Astrocyte (in vitro differentiated cells and primary cell): Measurements from ENCODE around the gene VDR. TPM values are rescaled to one million over a fixed set of nuclear protein-coding genes. Genes with fewer than 3 reads are reported as not detected.
A peak's percentile ranks its signal among the peaks of the same experiment; 100 is the strongest.

Experiments used
- DNase-seq: peaks from one replicate; pipeline ENCODE4 v3.0.0-alpha.2; 2010; ENCODE audit warnings: low read depth
- FAIRE-seq: peaks from 2 replicates; lab custom pipeline; 2011; peaks lifted over from hg19 to GRCh38; lab: Jason Lieb, UNC
- H2AFZ ChIP-seq: 2 replicates; pipeline ENCODE4 v1.6.0; 2012; ENCODE audit warnings: low read depth, low read length, inconsistent platforms
- H3K27ac ChIP-seq: 2 replicates; pipeline ENCODE4 v1.5.1; 2011; ENCODE audit warnings: low read depth, low read length, inconsistent platforms
- H3K27me3 ChIP-seq: 2 replicates; pipeline ENCODE4 v1.6.0; 2011; ENCODE audit warnings: low read length, inconsistent platforms; ENCODE audit not compliant: insufficient read depth
- H3K36me3 ChIP-seq: 2 replicates; pipeline ENCODE4 v1.5.1; 2011; ENCODE audit warnings: low read length, inconsistent platforms; ENCODE audit not compliant: insufficient read depth
- H3K4me1 ChIP-seq: 2 replicates; pipeline ENCODE4 v1.5.1; 2011; ENCODE audit warnings: low read length, inconsistent platforms; ENCODE audit not compliant: insufficient read depth
- H3K4me2 ChIP-seq: 2 replicates; pipeline ENCODE4 v1.6.0; 2012; ENCODE audit warnings: low read length, inconsistent platforms
- H3K4me3 ChIP-seq: 2 replicates; pipeline ENCODE4 v1.5.1; 2011; ENCODE audit warnings: low read depth, mild to moderate bottlenecking, low read length, inconsistent platforms; ENCODE audit not compliant: insufficient read depth
- H3K79me2 ChIP-seq: 2 replicates; pipeline ENCODE4 v1.6.0; 2012; ENCODE audit warnings: mild to moderate bottlenecking, low read length, inconsistent platforms; ENCODE audit not compliant: insufficient read depth
- H3K9ac ChIP-seq: 2 replicates; pipeline ENCODE4 v1.6.0; 2012; ENCODE audit warnings: mild to moderate bottlenecking, low read length, inconsistent platforms
- H3K9me3 ChIP-seq: 2 replicates; pipeline ENCODE4 v1.5.1; 2012; ENCODE audit warnings: low read depth, mild to moderate bottlenecking, low read length, inconsistent platforms; ENCODE audit not compliant: insufficient read depth
- H4K20me1 ChIP-seq: 2 replicates; pipeline ENCODE4 v1.6.0; 2012; ENCODE audit warnings: low read length, inconsistent platforms; ENCODE audit not compliant: insufficient read depth
- H3K27ac Mint-ChIP-seq: one replicate; pipeline ENCODE4 v1.8.0; 2021; ENCODE audit warnings: mild to moderate bottlenecking, mixed read lengths; ENCODE audit not compliant: unreplicated experiment
- H3K27me3 Mint-ChIP-seq: one replicate; pipeline ENCODE4 v1.8.0; 2021; ENCODE audit warnings: low read depth, mixed read lengths; ENCODE audit not compliant: unreplicated experiment
- H3K36me3 Mint-ChIP-seq: one replicate; pipeline ENCODE4 v1.8.0; 2021; ENCODE audit warnings: low read depth, mixed read lengths; ENCODE audit not compliant: unreplicated experiment
- H3K4me1 Mint-ChIP-seq: one replicate; pipeline ENCODE4 v1.8.0; 2021; ENCODE audit warnings: low read depth, mixed read lengths; ENCODE audit not compliant: unreplicated experiment
- H3K4me3 Mint-ChIP-seq: one replicate; pipeline ENCODE4 v1.8.0; 2021; ENCODE audit warnings: mild to moderate bottlenecking, moderate library complexity, mixed read lengths; ENCODE audit not compliant: unreplicated experiment
- H3K9me3 Mint-ChIP-seq: one replicate; pipeline ENCODE4 v1.8.0; 2021; ENCODE audit warnings: mild to moderate bottlenecking, mixed read lengths; ENCODE audit not compliant: unreplicated experiment
- EZH2 ChIP-seq: IDR thresholded peaks from 2 replicates; pipeline ENCODE4 v1.6.1; 2012; ENCODE audit warnings: mild to moderate bottlenecking, low read length, inconsistent platforms; ENCODE audit not compliant: insufficient read depth
- total RNA-seq: library from RNA; stranded (reverse); gene quantifications from 2 replicates; pipeline ENCODE4 v1.2.1, GENCODE V29; 2021
- TF ChIP-seq, protein P1 (sequence below): IDR thresholded peaks from 2 replicates; pipeline ENCODE4 v1.5.1; 2011; ENCODE audit warnings: low read depth, mild to moderate bottlenecking, inconsistent platforms, low read length, moderate library complexity; ENCODE audit not compliant: insufficient read depth

VDR gene
- total RNA-seq, 1 donor from 2014 or later, result 6.6 TPM

- Histone ChIP-seq H4K20me1 (no peaks in the 10 kb centered on the region), H3K27me3 (no peaks in the 10 kb centered on the region), H3K4me2 (peak overlapping the region; percentile 27), H3K79me2 (no peaks in the 10 kb centered on the region), H2AFZ (no peak overlapping the region), H3K36me3 (no peaks in the 10 kb centered on the region), H3K27ac (no peak overlapping the region), H3K9me3 (no peaks in the 10 kb centered on the region), H3K4me3 (no peak overlapping the region), H3K9ac (no peak overlapping the region), H3K4me1 (peaks cover 23% of the 10 kb centered on the region)
- Mint-ChIP-seq H3K4me1 (peaks cover 29% of the 10 kb centered on the region), H3K27me3 (peaks cover 46% of the 10 kb centered on the region), H3K9me3 (no peaks in the 10 kb centered on the region), H3K36me3 (peaks cover 8% of the 10 kb centered on the region), H3K27ac (no peak overlapping the region), H3K4me3 (no peak overlapping the region)
- no peak for TF ChIP-seq EZH2
- TF ChIP-seq, protein P1, sequence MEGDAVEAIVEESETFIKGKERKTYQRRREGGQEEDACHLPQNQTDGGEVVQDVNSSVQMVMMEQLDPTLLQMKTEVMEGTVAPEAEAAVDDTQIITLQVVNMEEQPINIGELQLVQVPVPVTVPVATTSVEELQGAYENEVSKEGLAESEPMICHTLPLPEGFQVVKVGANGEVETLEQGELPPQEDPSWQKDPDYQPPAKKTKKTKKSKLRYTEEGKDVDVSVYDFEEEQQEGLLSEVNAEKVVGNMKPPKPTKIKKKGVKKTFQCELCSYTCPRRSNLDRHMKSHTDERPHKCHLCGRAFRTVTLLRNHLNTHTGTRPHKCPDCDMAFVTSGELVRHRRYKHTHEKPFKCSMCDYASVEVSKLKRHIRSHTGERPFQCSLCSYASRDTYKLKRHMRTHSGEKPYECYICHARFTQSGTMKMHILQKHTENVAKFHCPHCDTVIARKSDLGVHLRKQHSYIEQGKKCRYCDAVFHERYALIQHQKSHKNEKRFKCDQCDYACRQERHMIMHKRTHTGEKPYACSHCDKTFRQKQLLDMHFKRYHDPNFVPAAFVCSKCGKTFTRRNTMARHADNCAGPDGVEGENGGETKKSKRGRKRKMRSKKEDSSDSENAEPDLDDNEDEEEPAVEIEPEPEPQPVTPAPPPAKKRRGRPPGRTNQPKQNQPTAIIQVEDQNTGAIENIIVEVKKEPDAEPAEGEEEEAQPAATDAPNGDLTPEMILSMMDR, result no peak
- peak; percentile 77 for DNase-seq
- no peak for FAIRE-seq
These were observed 18.1 kb downstream of the VDR start for GRCh38 chr12:47886510-47887240.

DNA sequence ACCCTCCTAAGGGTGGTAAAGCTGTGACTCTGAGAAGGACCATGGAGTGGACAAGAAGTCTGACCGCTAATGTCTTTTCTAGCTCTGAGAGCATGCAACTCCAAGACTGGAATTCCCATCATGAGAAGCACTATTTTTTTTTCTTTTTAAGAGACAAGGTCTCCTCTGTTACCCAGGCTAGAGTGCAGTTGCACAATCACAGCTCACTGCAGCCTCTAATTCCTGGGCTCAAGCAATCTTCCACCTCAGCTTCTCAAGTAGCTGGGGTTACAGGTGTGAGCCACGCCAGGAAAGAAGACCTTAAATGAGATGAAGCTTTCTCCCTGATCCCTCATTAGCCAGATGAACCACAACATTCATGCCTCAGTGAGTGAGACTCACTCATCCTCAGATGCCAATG lies 19.2 kb downstream of the VDR start:
- Histone ChIP-seq H3K9ac (no peak overlapping the region), H4K20me1 (no peaks in the 10 kb centered on the region), H3K79me2 (no peaks in the 10 kb centered on the region), H3K36me3 (no peaks in the 10 kb centered on the region), H3K27me3 (no peaks in the 10 kb centered on the region), H3K9me3 (no peaks in the 10 kb centered on the region), H3K4me3 (no peak overlapping the region), H2AFZ (no peak overlapping the region), H3K27ac (no peak overlapping the region), H3K4me2 (no peak overlapping the region), H3K4me1 (peaks cover 30% of the 10 kb centered on the region)
- DNase-seq, result no peak
- TF ChIP-seq, protein P1, result no peak
- no peak for TF ChIP-seq EZH2
- Mint-ChIP-seq H3K27me3 (peaks cover 40% of the 10 kb centered on the region), H3K4me3 (peak overlapping the region; percentile 11), H3K36me3 (peaks cover 6% of the 10 kb centered on the region), H3K9me3 (no peaks in the 10 kb centered on the region), H3K27ac (no peak overlapping the region), H3K4me1 (peaks cover 37% of the 10 kb centered on the region)
- no peak for FAIRE-seq

- no peak for FAIRE-seq
- TF ChIP-seq EZH2, result no peak
- no peak overlapping the region for H3K4me2 ChIP-seq
These were observed 19.7 kb downstream of the VDR start for GRCh38 chr12:47885012-47885501.

More at GRCh38 chr12:47885012-47885501, 19.7 kb downstream of the VDR start:
- Histone ChIP-seq H3K9me3 (no peaks in the 10 kb centered on the region), H3K9ac (no peak overlapping the region), H3K36me3 (no peaks in the 10 kb centered on the region), H2AFZ (no peak overlapping the region), H4K20me1 (no peaks in the 10 kb centered on the region), H3K79me2 (no peaks in the 10 kb centered on the region), H3K27ac (no peak overlapping the region), H3K27me3 (no peaks in the 10 kb centered on the region), H3K4me3 (no peak overlapping the region), H3K4me1 (peaks cover 30% of the 10 kb centered on the region)
- no peak for DNase-seq
- no peaks in the 10 kb centered on the region for H3K9me3 Mint-ChIP-seq
- H3K36me3 Mint-ChIP-seq, result peaks cover 6% of the 10 kb centered on the region
- H3K27me3 Mint-ChIP-seq, result peaks cover 39% of the 10 kb centered on the region
- H3K4me3 Mint-ChIP-seq, result no peak overlapping the region
- peaks cover 39% of the 10 kb centered on the region for H3K4me1 Mint-ChIP-seq
- no peak overlapping the region for H3K27ac Mint-ChIP-seq
